ENCODE data around the gene SCP2. TPM values are rescaled to one million over a fixed set of nuclear protein-coding genes. Genes with fewer than 3 reads are reported as not detected.

The SCP2 gene
- total RNA-seq, 1 experiment from 2014 or later = 73.2 TPM

DNA sequence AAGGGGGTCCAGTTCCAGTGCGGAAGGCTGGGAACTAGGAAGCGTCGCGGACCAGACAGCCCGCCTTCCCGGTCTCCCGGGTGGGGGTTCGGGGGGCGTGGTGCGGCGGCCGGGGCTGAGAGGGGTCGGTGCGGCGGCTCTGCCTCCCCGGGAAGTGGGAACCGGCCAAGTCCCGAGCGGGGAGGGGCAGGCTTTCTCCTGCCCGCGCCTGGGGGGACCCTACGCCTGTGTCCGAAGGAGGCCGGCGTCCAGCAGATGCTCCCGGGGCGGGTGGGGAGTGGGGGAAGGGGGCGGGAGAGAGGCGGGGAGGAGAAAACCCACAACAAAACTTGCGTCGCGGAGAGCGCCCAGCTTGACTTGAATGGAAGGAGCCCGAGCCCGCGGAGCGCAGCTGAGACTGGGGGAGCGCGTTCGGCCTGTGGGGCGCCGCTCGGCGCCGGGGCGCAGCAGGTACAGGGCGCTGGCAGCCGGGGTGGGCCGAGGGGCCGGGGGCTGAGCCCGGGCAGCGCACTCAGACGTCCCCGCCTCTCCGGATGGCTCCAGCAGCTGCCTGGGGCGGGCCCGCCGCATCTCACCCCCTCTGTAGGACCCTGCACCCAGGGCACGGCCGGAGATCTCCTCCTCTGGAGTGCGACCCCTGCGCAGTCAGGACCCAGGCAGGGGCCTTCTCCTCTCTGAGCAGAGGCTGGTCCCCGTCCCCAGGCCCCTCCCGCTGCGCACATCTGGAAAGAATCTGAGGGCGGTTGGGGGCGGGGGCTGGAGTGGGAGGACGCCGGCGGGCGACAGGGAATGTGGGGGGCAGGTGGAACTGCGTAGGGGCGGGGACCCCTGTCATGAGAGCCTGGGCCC, 135.0 kb downstream of the SCP2 start, which contains the start of gene PODN:
Gene PODN (plus strand): TSS at position 355 of the 849 bp plus-strand sequence. CDS start 7,643 bp downstream, outside the sequence.
- Histone ChIP-seq H3K36me3 (ENCODE audit: insufficient read depth, low read length, poor library complexity, severe bottlenecking) (no peaks in the 10 kb centered on the region), H3K9me3 (ENCODE audit: low read depth, low read length, poor library complexity, severe bottlenecking) (no peaks in the 10 kb centered on the region), H3K4me3 (ENCODE audit: low read depth, low read length, poor library complexity, severe bottlenecking) (peak within 1 kb of the TSS; percentile 60), H3K4me1 (ENCODE audit: insufficient read depth, low read length, poor library complexity, severe bottlenecking) (no peaks in the 10 kb centered on the region), H3K27ac (ENCODE audit: low read depth, low read length, poor library complexity, severe bottlenecking) (no peak within 1 kb of the TSS), H3K27me3 (replicated peaks; ENCODE audit: insufficient read depth, low read depth, low read length, poor library complexity) (peaks cover 10% of the 10 kb centered on the region)
- CTCF ChIA-PET = no interaction called here
- intact Hi-C loops (cut with micrococcal nuclease; ENCODE audit: unreplicated experiment) = loop anchor here (10.0 kb wide), 1 partner anchor 123 kb away; no protein-coding TSS in a partner anchor
- peak; percentile 37 for DNase-seq (ENCODE audit: low spot score)
- TF ChIP-seq, protein P1, sequence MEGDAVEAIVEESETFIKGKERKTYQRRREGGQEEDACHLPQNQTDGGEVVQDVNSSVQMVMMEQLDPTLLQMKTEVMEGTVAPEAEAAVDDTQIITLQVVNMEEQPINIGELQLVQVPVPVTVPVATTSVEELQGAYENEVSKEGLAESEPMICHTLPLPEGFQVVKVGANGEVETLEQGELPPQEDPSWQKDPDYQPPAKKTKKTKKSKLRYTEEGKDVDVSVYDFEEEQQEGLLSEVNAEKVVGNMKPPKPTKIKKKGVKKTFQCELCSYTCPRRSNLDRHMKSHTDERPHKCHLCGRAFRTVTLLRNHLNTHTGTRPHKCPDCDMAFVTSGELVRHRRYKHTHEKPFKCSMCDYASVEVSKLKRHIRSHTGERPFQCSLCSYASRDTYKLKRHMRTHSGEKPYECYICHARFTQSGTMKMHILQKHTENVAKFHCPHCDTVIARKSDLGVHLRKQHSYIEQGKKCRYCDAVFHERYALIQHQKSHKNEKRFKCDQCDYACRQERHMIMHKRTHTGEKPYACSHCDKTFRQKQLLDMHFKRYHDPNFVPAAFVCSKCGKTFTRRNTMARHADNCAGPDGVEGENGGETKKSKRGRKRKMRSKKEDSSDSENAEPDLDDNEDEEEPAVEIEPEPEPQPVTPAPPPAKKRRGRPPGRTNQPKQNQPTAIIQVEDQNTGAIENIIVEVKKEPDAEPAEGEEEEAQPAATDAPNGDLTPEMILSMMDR (conservative IDR thresholded peaks at IDR 0.05; ENCODE audit: low read depth, low read length) = no peak
- no peak for TF ChIP-seq EZH2 (IDR thresholded peaks at IDR 0.05; ENCODE audit: borderline replicate concordance, low read depth, low read length, poor library complexity, severe bottlenecking)
- POLR2A ChIA-PET (ENCODE audit: low non-redundant PET) = no interaction called here
- BruUV-seq (replicated peaks) = no TSS peak

DNA sequence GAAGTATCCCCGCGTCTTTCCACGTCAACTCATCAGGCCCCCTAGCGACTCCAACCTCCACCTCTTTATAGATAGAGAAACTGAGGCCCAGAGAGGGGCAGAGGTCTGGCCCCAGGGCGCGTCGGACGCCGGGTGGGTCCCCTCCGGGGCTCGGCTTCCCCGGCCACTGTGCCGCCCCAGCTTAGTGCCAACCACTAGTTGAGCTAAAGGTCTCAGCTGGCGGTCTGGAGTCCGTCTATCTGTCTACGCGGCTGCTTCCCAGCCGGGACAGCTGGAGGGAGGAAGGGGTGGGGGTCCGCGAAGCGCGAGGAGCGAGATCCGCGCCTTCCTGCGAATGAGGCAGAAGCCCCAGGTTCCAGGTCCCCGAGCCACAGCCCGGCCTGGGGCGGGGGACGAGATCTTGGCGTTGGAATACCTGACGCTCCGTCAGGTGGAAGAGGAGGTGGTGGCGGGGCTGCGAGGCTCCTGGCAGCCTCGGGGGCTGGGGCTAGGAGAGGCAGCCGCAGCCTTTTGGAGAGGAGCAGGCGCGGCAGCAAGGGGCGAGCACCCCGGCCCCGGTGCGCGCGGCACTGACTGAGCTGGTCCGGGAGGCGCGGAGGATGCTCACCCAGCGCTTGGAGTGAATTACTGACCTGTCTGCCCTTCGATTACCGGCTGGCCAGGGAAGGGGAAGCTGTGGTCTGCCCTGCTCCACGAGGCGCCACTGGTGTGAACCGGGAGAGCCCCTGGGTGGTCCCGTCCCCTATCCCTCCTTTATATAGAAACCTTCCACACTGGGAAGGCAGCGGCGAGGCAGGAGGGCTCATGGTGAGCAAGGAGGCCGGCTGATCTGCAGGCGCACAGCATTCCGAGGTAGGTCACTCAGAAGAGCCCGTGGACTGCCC, 135.9 kb downstream of the SCP2 start:
- DNase-seq (ENCODE audit: low spot score) = no peak
- Histone ChIP-seq H3K27me3 (replicated peaks; ENCODE audit: insufficient read depth, low read depth, low read length, poor library complexity) (peaks cover 10% of the 10 kb centered on the region), H3K4me3 (ENCODE audit: low read depth, low read length, poor library complexity, severe bottlenecking) (peak overlapping the region; percentile 60), H3K27ac (ENCODE audit: low read depth, low read length, poor library complexity, severe bottlenecking) (no peak overlapping the region), H3K9me3 (ENCODE audit: low read depth, low read length, poor library complexity, severe bottlenecking) (no peaks in the 10 kb centered on the region), H3K4me1 (ENCODE audit: insufficient read depth, low read length, poor library complexity, severe bottlenecking) (no peaks in the 10 kb centered on the region), H3K36me3 (ENCODE audit: insufficient read depth, low read length, poor library complexity, severe bottlenecking) (no peaks in the 10 kb centered on the region)
- BruUV-seq (replicated peaks) = no TSS peak
- intact Hi-C loops (cut with micrococcal nuclease; ENCODE audit: unreplicated experiment) = loop anchor here (10.0 kb wide), 1 partner anchor 122 kb away; no protein-coding TSS in a partner anchor
- ChIA-PET CTCF (no interaction called here), POLR2A (ENCODE audit: low non-redundant PET) (no interaction called here)
- TF ChIP-seq EZH2 (IDR thresholded peaks at IDR 0.05; ENCODE audit: borderline replicate concordance, low read depth, low read length, poor library complexity, severe bottlenecking) = no peak
- TF ChIP-seq, protein P1 (conservative IDR thresholded peaks at IDR 0.05; ENCODE audit: low read depth, low read length) = no peak

DNA sequence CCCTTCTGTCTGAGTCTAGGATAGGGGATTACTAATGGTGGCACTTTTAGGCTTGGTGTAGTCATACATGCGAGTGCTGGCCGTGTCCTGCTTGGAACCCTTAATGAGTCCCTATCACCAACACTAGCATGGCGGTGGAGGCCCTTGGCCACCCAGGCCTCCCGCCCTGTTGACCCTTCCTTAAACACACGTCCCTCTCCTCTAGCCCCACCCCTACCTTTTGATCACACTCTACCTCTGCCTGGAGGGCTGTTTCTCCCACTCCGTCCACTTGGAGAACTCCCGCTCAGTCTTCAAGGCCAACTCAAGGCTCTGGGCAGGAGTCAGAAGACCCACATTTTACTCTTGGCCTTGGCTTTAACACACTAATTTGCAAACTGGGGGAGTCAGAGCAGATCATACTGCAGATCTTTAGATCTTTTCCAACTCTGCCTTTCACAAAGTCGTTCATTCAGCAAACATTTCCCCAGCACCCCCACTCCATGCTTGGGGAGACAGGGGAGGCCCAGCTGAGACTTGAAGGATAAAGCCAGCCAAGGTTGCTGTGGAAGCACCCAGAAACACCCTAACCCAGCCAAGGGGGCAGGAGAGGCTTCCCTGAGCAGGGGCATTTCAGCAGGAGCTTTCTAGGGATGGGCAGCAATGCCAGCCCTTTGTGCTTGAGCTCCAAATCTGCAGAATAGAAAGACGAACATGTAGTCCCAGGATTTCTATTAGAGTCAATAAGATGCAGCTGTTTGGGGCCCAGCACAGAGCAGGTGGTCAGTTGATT, 136.9 kb downstream of the SCP2 start:
- TF ChIP-seq, protein P1 (conservative IDR thresholded peaks at IDR 0.05; ENCODE audit: low read depth, low read length) = no peak
- no peak for TF ChIP-seq EZH2 (IDR thresholded peaks at IDR 0.05; ENCODE audit: borderline replicate concordance, low read depth, low read length, poor library complexity, severe bottlenecking)

More for the DNA sequence above, 136.9 kb downstream of the SCP2 start:
- intact Hi-C loops (cut with micrococcal nuclease; ENCODE audit: unreplicated experiment) = loop anchor here (10.0 kb wide), 1 partner anchor 121 kb away; no protein-coding TSS in a partner anchor
- ChIA-PET POLR2A (ENCODE audit: low non-redundant PET) (no interaction called here), CTCF (no interaction called here)
- H3K27ac ChIP-seq (ENCODE audit: low read depth, low read length, poor library complexity, severe bottlenecking) = no peak overlapping the region
- no TSS peak for BruUV-seq (replicated peaks)
- DNase-seq (ENCODE audit: low spot score) = no peak
- H3K27me3 ChIP-seq (replicated peaks; ENCODE audit: insufficient read depth, low read depth, low read length, poor library complexity) = peaks cover 10% of the 10 kb centered on the region
- no peaks in the 10 kb centered on the region for H3K9me3 ChIP-seq (ENCODE audit: low read depth, low read length, poor library complexity, severe bottlenecking)
- no peak overlapping the region for H3K4me3 ChIP-seq (ENCODE audit: low read depth, low read length, poor library complexity, severe bottlenecking)
- no peaks in the 10 kb centered on the region for H3K36me3 ChIP-seq (ENCODE audit: insufficient read depth, low read length, poor library complexity, severe bottlenecking)
- H3K4me1 ChIP-seq (ENCODE audit: insufficient read depth, low read length, poor library complexity, severe bottlenecking) = no peaks in the 10 kb centered on the region

Data from A673 (cell line).